Fibroblast of mammary gland (primary cell): ENCODE measurements around the gene SNTG2.

Experiments
- DNase-seq: peaks from one replicate; pipeline ENCODE4 v3.0.0-alpha.2; 2010; ENCODE audit warnings: low read depth
- H3K4me3 ChIP-seq: 2 replicates; pipeline ENCODE4 v1.5.1; 2011; ENCODE audit warnings: low read depth, mild to moderate bottlenecking, low read length, moderate library complexity; ENCODE audit not compliant: control insufficient read depth
- CTCF ChIP-seq: conservative IDR thresholded peaks from 2 replicates; pipeline ENCODE4 v1.5.1; 2011; ENCODE audit warnings: low read depth, low read length, inconsistent platforms; ENCODE audit not compliant: control insufficient read depth, insufficient read depth

SNTG2 gene

GRCh38 chr2:1310866-1311265 is 360.2 kb downstream of the SNTG2 start:
- no peak overlapping the region for H3K4me3 ChIP-seq
- no peak for TF ChIP-seq CTCF
- no peak for DNase-seq

GRCh38 chr2:1313240-1313924 is 362.7 kb downstream of the SNTG2 start:
- no peak for TF ChIP-seq CTCF
- no peak for DNase-seq
- no peak overlapping the region for H3K4me3 ChIP-seq

GRCh38 chr2:1314254-1314653 is 363.6 kb downstream of the SNTG2 start:
- no peak overlapping the region for H3K4me3 ChIP-seq
- DNase-seq, result no peak
- no peak for TF ChIP-seq CTCF

GRCh38 chr2:1318366-1319009 is 367.8 kb downstream of the SNTG2 start:
- no peak for DNase-seq
- TF ChIP-seq CTCF, result no peak
- no peak overlapping the region for H3K4me3 ChIP-seq

GRCh38 chr2:1319393-1319792 is 368.7 kb downstream of the SNTG2 start:
- H3K4me3 ChIP-seq, result no peak overlapping the region
- no peak for DNase-seq
- no peak for TF ChIP-seq CTCF

GRCh38 chr2:1321321-1321720 is 370.7 kb downstream of the SNTG2 start:
- DNase-seq, result no peak
- no peak for TF ChIP-seq CTCF
- H3K4me3 ChIP-seq, result no peak overlapping the region
